H1 (cell line): ENCODE data around the gene BAIAP2.

Experiments used
- ATF3 ChIP-seq: IDR thresholded peaks from 2 replicates; pipeline ENCODE4 v1.6.1; 2011; ENCODE audit warnings: low read depth, mild to moderate bottlenecking, low read length; ENCODE audit not compliant: insufficient read depth
- CHD1 ChIP-seq: IDR thresholded peaks from 2 replicates; pipeline ENCODE4 v1.6.1; 2012; ENCODE audit warnings: low read depth, low read length, improper control_type of control experiment
- EGR1 ChIP-seq: IDR thresholded peaks from 2 replicates; pipeline ENCODE4 v1.6.1; 2011; ENCODE audit warnings: low read depth, low read length, borderline replicate concordance
- EZH2 ChIP-seq: fragments of 200-600 bp; sonication (generic); IDR thresholded peaks from 2 replicates; pipeline ENCODE4 v1.7.1; 2012; ENCODE audit warnings: low read depth, mild to moderate bottlenecking, moderate library complexity, low read length, inconsistent platforms; ENCODE audit not compliant: severe bottlenecking
- HDAC2 ChIP-seq, 2 experiments: fragments of 300-600 bp in 1 of 2; sonication (generic) in 1 of 2; IDR thresholded peaks; 2 replicates each; pipeline ENCODE4 v1.6.1; 2011 to 2012; ENCODE audit warnings: low read depth in 2 of 2, low read length in 2 of 2, mild to moderate bottlenecking in 2 of 2, moderate library complexity in 2 of 2, borderline replicate concordance in 1 of 2, inconsistent platforms in 1 of 2
- KDM5A ChIP-seq: fragments of 200-600 bp; IDR thresholded peaks from 2 replicates; pipeline ENCODE4 v1.7.1; 2012; ENCODE audit warnings: mild to moderate bottlenecking, low read length, inconsistent platforms, mixed read lengths
- POLR2A ChIP-seq, 2 experiments: IDR thresholded peaks; 1 replicate in 1 of 2; 2 replicates in 1 of 2; pipeline ENCODE4 v1.6.1; 2011; ENCODE audit warnings: low read depth in 2 of 2, low read length in 2 of 2, mild to moderate bottlenecking in 2 of 2; ENCODE audit errors: control extremely low read depth in 1 of 2
- POLR2AphosphoS5 ChIP-seq: IDR thresholded peaks from 2 replicates; pipeline ENCODE4 v1.6.1; 2011; ENCODE audit warnings: low read depth, low read length
- RXRA ChIP-seq: IDR thresholded peaks from 2 replicates; pipeline ENCODE4 v1.6.1; 2011; ENCODE audit warnings: low read depth, mild to moderate bottlenecking, low read length, moderate library complexity; ENCODE audit not compliant: insufficient read depth
- SIN3A ChIP-seq, 2 experiments: IDR thresholded peaks in 1 of 2; conservative IDR thresholded peaks in 1 of 2; 2 replicates each; pipeline ENCODE4 v1.6.1; 2011 to 2012; ENCODE audit warnings: low read length in 2 of 2, improper control_type of control experiment in 1 of 2, low read depth in 1 of 2, mild to moderate bottlenecking in 1 of 2
- SUZ12 ChIP-seq: fragments of 200-600 bp; sonication (generic); IDR thresholded peaks from 2 replicates; pipeline ENCODE4 v1.6.1; 2012; ENCODE audit warnings: mild to moderate bottlenecking, inconsistent platforms, low read length, moderate library complexity, mixed read lengths
- TCF12 ChIP-seq: IDR thresholded peaks from 2 replicates; pipeline ENCODE4 v1.6.1; 2011; ENCODE audit warnings: low read depth, mild to moderate bottlenecking, low read length
- TF ChIP-seq, protein P1 (sequence below), 3 experiments: IDR thresholded peaks; 1 replicate in 2 of 3; 2 replicates in 1 of 3; pipeline versions ENCODE4 v1.5.1 to v1.6.1; 2011; ENCODE audit warnings: low read length in 3 of 3, mild to moderate bottlenecking in 3 of 3, inconsistent platforms in 2 of 3, low read depth in 1 of 3, moderate library complexity in 1 of 3; ENCODE audit not compliant: insufficient read depth in 1 of 3; ENCODE audit errors: control extremely low read depth in 1 of 3
- TF ChIP-seq, protein P2 (sequence below): IDR thresholded peaks from 2 replicates; pipeline ENCODE4 v1.6.1; 2012; ENCODE audit warnings: inconsistent platforms

DNA sequence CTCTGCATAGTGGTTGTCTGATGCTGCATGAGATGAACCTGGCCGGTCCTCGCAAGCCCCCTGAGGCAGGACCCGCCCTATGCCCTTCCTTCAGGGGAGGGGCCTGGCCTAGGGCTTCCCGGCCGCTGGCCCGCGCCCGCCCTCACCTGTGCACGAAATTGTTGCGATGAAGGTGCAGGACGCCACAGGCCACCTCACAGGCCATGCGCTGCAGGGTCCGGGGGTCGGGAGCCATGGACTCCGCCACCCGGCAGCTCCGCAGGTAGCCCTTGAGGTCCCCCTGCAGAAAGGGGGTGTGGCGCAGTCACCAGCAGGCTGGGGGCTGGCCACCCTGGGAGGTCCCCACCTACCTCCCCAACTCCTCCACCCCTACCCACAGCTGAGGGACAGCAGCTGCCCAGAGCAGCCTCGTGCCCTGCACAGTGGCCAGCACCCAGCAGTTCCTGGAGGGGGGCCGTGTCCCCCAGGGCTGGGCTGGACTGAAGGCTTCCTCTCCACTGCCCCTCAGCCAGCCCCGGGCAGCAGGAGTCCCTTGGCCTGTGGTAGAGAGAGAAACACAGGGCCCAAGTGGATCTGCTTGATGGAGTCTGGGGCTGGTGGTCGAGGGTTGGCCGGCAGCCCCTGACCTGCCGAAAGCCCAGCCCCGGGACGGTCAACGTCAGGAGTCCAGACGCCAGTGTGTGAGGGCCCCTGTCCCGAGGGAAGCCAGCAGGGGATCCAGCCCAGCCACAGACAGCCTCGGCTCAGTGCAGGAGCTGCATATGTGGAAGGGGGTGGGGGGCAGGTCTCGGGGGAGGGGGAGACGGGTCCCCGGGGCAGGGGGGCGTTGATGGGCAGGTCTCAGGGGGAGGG is 91.6 kb downstream of the BAIAP2 start:
- TF ChIP-seq POLR2AphosphoS5 (no peak), TCF12 (no peak), RXRA (no peak), SIN3A (conservative IDR thresholded peaks at IDR 0.05 in 1 of 2, IDR thresholded peaks at IDR 0.05 in 1 of 2; ENCODE audit: low read depth in 1 of 2, low read length in 2 of 2) (no peak), POLR2A (IDR thresholded peaks at IDR 0.05; ENCODE audit: control extremely low read depth in 1 of 2, low read depth in 2 of 2, low read length in 2 of 2) (no peak), HDAC2 (IDR thresholded peaks at IDR 0.05; ENCODE audit: borderline replicate concordance in 1 of 2, low read depth in 2 of 2, low read length in 2 of 2) (no peak), KDM5A (no peak), EZH2 (no peak), CHD1 (no peak), ATF3 (no peak), EGR1 (no peak), SUZ12 (no peak)
- TF ChIP-seq, protein P1, sequence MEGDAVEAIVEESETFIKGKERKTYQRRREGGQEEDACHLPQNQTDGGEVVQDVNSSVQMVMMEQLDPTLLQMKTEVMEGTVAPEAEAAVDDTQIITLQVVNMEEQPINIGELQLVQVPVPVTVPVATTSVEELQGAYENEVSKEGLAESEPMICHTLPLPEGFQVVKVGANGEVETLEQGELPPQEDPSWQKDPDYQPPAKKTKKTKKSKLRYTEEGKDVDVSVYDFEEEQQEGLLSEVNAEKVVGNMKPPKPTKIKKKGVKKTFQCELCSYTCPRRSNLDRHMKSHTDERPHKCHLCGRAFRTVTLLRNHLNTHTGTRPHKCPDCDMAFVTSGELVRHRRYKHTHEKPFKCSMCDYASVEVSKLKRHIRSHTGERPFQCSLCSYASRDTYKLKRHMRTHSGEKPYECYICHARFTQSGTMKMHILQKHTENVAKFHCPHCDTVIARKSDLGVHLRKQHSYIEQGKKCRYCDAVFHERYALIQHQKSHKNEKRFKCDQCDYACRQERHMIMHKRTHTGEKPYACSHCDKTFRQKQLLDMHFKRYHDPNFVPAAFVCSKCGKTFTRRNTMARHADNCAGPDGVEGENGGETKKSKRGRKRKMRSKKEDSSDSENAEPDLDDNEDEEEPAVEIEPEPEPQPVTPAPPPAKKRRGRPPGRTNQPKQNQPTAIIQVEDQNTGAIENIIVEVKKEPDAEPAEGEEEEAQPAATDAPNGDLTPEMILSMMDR (IDR thresholded peaks at IDR 0.05; ENCODE audit: control extremely low read depth in 1 of 3, insufficient read depth in 1 of 3, low read depth in 1 of 3, low read length in 3 of 3) = no peak
- TF ChIP-seq, protein P2, sequence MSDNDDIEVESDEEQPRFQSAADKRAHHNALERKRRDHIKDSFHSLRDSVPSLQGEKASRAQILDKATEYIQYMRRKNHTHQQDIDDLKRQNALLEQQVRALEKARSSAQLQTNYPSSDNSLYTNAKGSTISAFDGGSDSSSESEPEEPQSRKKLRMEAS = no peak
